ENCODE data around the gene PHLDA2.

DNA sequence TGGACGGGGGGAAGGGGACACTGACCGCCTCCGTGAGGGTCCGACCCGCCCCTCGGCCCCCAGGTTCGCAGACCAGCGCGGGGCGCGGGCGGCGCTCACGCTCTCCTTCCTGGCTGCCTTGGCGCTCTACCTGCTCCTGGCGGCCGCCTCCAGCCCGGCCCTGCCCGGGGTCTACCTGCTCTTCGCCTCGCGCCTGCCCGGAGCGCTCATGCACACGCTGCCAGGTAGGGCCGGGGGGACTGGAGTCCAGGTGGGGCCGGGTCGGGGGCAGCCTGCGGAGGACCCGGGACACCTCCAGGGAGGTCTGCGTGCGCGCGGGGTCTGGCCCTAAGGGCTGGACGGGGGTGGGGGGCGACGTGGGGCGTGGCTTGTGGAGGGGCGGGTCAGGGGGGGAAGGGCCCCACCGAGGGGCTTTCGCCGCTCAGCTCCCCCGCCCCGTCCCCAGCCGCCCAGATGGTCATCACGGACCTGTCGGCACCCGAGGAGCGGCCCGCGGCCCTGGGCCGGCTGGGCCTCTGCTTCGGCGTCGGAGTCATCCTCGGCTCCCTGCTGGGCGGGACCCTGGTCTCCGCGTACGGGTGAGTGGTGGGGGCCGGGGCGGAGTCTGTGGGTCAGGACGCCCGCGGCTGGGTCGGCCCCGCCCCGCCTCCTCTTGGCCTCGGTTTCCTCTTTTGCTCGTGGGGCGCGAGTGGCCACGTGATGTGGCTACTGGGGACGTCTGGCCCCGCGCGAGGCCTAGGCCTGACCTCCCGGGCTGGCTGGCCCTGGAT, 19.9 kb downstream of the PHLDA2 start:
- TF ChIP-seq POLR2AphosphoS5 (IDR thresholded peaks at IDR 0.05; ENCODE audit: low read depth, low read length), result no peak
- no peak for TF ChIP-seq POLR2A (IDR thresholded peaks at IDR 0.05; ENCODE audit: low read depth, low read length)
- no peak for TF ChIP-seq PAX5 (IDR thresholded peaks at IDR 0.05; ENCODE audit: insufficient read depth, low read length, severe bottlenecking)
- TF ChIP-seq SPI1 (IDR thresholded peaks at IDR 0.05; ENCODE audit: low read depth, low read length), result no peak
- no peak for TF ChIP-seq TAF1 (IDR thresholded peaks at IDR 0.05; ENCODE audit: low read depth, low read length)

All from GM12891 (cell line).